Neural progenitor cell (in vitro differentiated cells): ENCODE measurements around the gene ZMIZ2. TPM values are rescaled to one million over a fixed set of nuclear protein-coding genes. Genes with fewer than 3 reads are reported as not detected.
"Not testable (repeated sequence)": the region's sequence is repeated elsewhere in the genome, so short reads cannot be mapped to it uniquely, and the experiment has no call there.

Source experiments
- DNase-seq: peaks from one replicate; pipeline ENCODE4 v3.0.0-alpha.2; 2016; ENCODE audit warnings: low spot score
- H2AFZ ChIP-seq: fragments of 200-600 bp; sonication (generic); replicated peaks from 2 replicates; pipeline ENCODE4 v1.6.1; 2016; ENCODE audit warnings: antibody characterized with exemption
- H3F3A ChIP-seq: fragments of 200-600 bp; sonication (generic); 2 replicates; pipeline ENCODE4 v1.6.1; 2016; ENCODE audit warnings: antibody characterized with exemption, low read depth
- H3K27ac ChIP-seq: fragments of 200-600 bp; sonication (generic); 2 replicates; pipeline ENCODE4 v1.5.1; 2016; ENCODE audit warnings: mild to moderate bottlenecking
- H3K27me3 ChIP-seq: fragments of 200-600 bp; sonication (generic); 2 replicates; pipeline ENCODE4 v1.6.1; 2016; ENCODE audit warnings: mild to moderate bottlenecking, moderate library complexity
- H3K36me3 ChIP-seq: fragments of 200-600 bp; sonication (generic); 2 replicates; pipeline ENCODE4 v1.5.1; 2016
- H3K4me1 ChIP-seq: fragments of 200-600 bp; sonication (generic); 2 replicates; pipeline ENCODE4 v1.6.1; 2016; ENCODE audit warnings: mixed run types
- H3K4me2 ChIP-seq: fragments of 200-600 bp; sonication (generic); 2 replicates; pipeline ENCODE4 v1.6.1; 2016
- H3K4me3 ChIP-seq: fragments of 200-600 bp; sonication (generic); 2 replicates; pipeline ENCODE4 v1.5.1; 2016
- H3K79me2 ChIP-seq: fragments of 200-600 bp; sonication (generic); 2 replicates; pipeline ENCODE4 v1.6.1; 2016; ENCODE audit warnings: low read depth
- H3K9ac ChIP-seq: fragments of 200-600 bp; sonication (generic); 2 replicates; pipeline ENCODE4 v1.6.1; 2016
- H3K9me3 ChIP-seq: fragments of 200-600 bp; sonication (generic); 2 replicates; pipeline ENCODE4 v1.5.1; 2016; ENCODE audit warnings: low read depth
- H4K20me1 ChIP-seq: fragments of 200-600 bp; sonication (generic); 2 replicates; pipeline ENCODE4 v1.6.1; 2016; ENCODE audit warnings: low read depth
- H3K27ac Mint-ChIP-seq: 3 replicates; pipeline ENCODE4 v1.8.0; 2021; ENCODE audit warnings: mixed read lengths
- H3K27me3 Mint-ChIP-seq: 2 replicates; pipeline ENCODE4 v1.8.0; 2022; ENCODE audit warnings: low read depth, mild to moderate bottlenecking, inconsistent platforms, moderate library complexity, mixed read lengths; ENCODE audit not compliant: insufficient read depth
- H3K36me3 Mint-ChIP-seq: 3 replicates; pipeline ENCODE4 v1.8.0; 2021; ENCODE audit warnings: mixed read lengths
- H3K4me1 Mint-ChIP-seq: 3 replicates; pipeline ENCODE4 v1.8.0; 2021; ENCODE audit warnings: mixed read lengths
- H3K4me3 Mint-ChIP-seq: 3 replicates; pipeline ENCODE4 v1.8.0; 2021; ENCODE audit warnings: mild to moderate bottlenecking, moderate library complexity, mixed read lengths
- H3K9me3 Mint-ChIP-seq: 3 replicates; pipeline ENCODE4 v1.8.0; 2020; ENCODE audit warnings: mixed read lengths
- CTCF ChIP-seq: fragments of 200-600 bp; sonication (generic); IDR thresholded peaks from 2 replicates; pipeline ENCODE4 v1.5.1; 2017; ENCODE audit warnings: antibody characterized with exemption, mild to moderate bottlenecking
- EZH2 ChIP-seq: fragments of 200-600 bp; sonication (generic); IDR thresholded peaks from 2 replicates; pipeline ENCODE4 v1.6.1; 2017; ENCODE audit warnings: antibody characterized with exemption, mild to moderate bottlenecking, moderate library complexity
- EZH2phosphoT487 ChIP-seq: fragments of 200-600 bp; sonication (generic); IDR thresholded peaks from 2 replicates; pipeline ENCODE4 v1.6.1; 2017; ENCODE audit warnings: antibody characterized with exemption
- total RNA-seq: library from RNA; depleted of rRNA; stranded (reverse); fragments of >200 nt; gene quantifications from 2 replicates; pipeline ENCODE4 v1.2.3, GENCODE V29; 2015; ENCODE audit warnings: low replicate concordance

The ZMIZ2 gene
- total RNA-seq, 1 donor from 2014 or later: 7.6 TPM

- no peaks in the 10 kb centered on the region for H4K20me1 ChIP-seq
- H3K9me3 Mint-ChIP-seq: peaks cover 14% of the 10 kb centered on the region
- H3K27ac Mint-ChIP-seq: no peak overlapping the region
- no peaks in the 10 kb centered on the region for H3K79me2 ChIP-seq
- no peak overlapping the region for H3K4me2 ChIP-seq
- H3K36me3 Mint-ChIP-seq: peaks cover 4% of the 10 kb centered on the region
- peaks cover 3% of the 10 kb centered on the region for H3K4me1 ChIP-seq
- no peaks in the 10 kb centered on the region for H3K36me3 ChIP-seq
- H3K4me3 ChIP-seq: no peak overlapping the region
- TF ChIP-seq EZH2 (no peak), EZH2phosphoT487 (no peak), CTCF (no peak)
- H3K4me1 Mint-ChIP-seq: no peaks in the 10 kb centered on the region
- no peaks in the 10 kb centered on the region for H3K9me3 ChIP-seq
- no peak overlapping the region for H3K4me3 Mint-ChIP-seq
- H3K27me3 Mint-ChIP-seq: peaks cover 8% of the 10 kb centered on the region
- H3K27ac ChIP-seq: no peak overlapping the region
- no peaks in the 10 kb centered on the region for H3K27me3 ChIP-seq
- no peak overlapping the region for H3K9ac ChIP-seq
- no peaks in the 10 kb centered on the region for H3F3A ChIP-seq
- no peak overlapping the region for H2AFZ ChIP-seq
- DNase-seq: no peak
Observed at GRCh38 chr7:44782460-44782859, 33.8 kb downstream of the ZMIZ2 start.

- Histone ChIP-seq H3K9ac (no peak overlapping the region), H3K79me2 (no peaks in the 10 kb centered on the region), H2AFZ (no peak overlapping the region), H3K4me3 (no peak overlapping the region), H4K20me1 (no peaks in the 10 kb centered on the region), H3K4me1 (peaks cover 3% of the 10 kb centered on the region), H3K4me2 (no peak overlapping the region), H3K9me3 (no peaks in the 10 kb centered on the region), H3K36me3 (no peaks in the 10 kb centered on the region), H3F3A (no peaks in the 10 kb centered on the region), H3K27ac (no peak overlapping the region), H3K27me3 (no peaks in the 10 kb centered on the region)
- Mint-ChIP-seq H3K36me3 (peaks cover 4% of the 10 kb centered on the region), H3K4me1 (no peaks in the 10 kb centered on the region), H3K27me3 (peaks cover 8% of the 10 kb centered on the region), H3K9me3 (peaks cover 14% of the 10 kb centered on the region), H3K27ac (no peak overlapping the region), H3K4me3 (no peak overlapping the region)
- TF ChIP-seq EZH2 (no peak), CTCF (no peak), EZH2phosphoT487 (no peak)
- DNase-seq: no peak
Observed at GRCh38 chr7:44783407-44783806, 34.8 kb downstream of the ZMIZ2 start.

- Histone ChIP-seq H3K4me3 (no peak overlapping the region), H3K4me1 (peaks cover 3% of the 10 kb centered on the region), H3K9me3 (no peaks in the 10 kb centered on the region), H3K36me3 (no peaks in the 10 kb centered on the region), H3K4me2 (no peak overlapping the region), H3K9ac (no peak overlapping the region), H3K27ac (no peak overlapping the region), H3K27me3 (no peaks in the 10 kb centered on the region), H4K20me1 (no peaks in the 10 kb centered on the region), H3F3A (no peaks in the 10 kb centered on the region), H3K79me2 (no peaks in the 10 kb centered on the region), H2AFZ (no peak overlapping the region)
- peaks cover 14% of the 10 kb centered on the region for H3K9me3 Mint-ChIP-seq
- H3K36me3 Mint-ChIP-seq: peaks cover 4% of the 10 kb centered on the region
- H3K4me3 Mint-ChIP-seq: no peak overlapping the region
- no peak for DNase-seq
- H3K27ac Mint-ChIP-seq: no peak overlapping the region
- no peaks in the 10 kb centered on the region for H3K4me1 Mint-ChIP-seq
- TF ChIP-seq EZH2 (no peak), CTCF (no peak), EZH2phosphoT487 (no peak)
- peaks cover 8% of the 10 kb centered on the region for H3K27me3 Mint-ChIP-seq
Observed at GRCh38 chr7:44784364-44784763, 35.7 kb downstream of the ZMIZ2 start.

- H3K4me2 ChIP-seq, H3K36me3 ChIP-seq, H3K27ac Mint-ChIP-seq, H4K20me1 ChIP-seq, H3K4me3 ChIP-seq, H3K4me1 Mint-ChIP-seq, H3K9me3 ChIP-seq, DNase-seq, H3K79me2 ChIP-seq, H3K4me1 ChIP-seq, H3K9ac ChIP-seq, H3K4me3 Mint-ChIP-seq, H3K27ac ChIP-seq, H2AFZ ChIP-seq, H3K36me3 Mint-ChIP-seq, H3K27me3 Mint-ChIP-seq, H3F3A ChIP-seq, H3K27me3 ChIP-seq: not testable (repeated sequence)
- H3K9me3 Mint-ChIP-seq: peaks cover 14% of the 10 kb centered on the region
Observed at GRCh38 chr7:44785218-44785617, 36.6 kb downstream of the ZMIZ2 start.
